Activated T-helper 1 cell treated with Interleukin-2 at 50 U/mL for 16 hours (primary cell): ENCODE results near the gene SDK1.

Experiments
- DNase-seq: peaks from one replicate; pipeline ENCODE4 v3.0.0-alpha.2; 2020; ENCODE audit warnings: low read depth

The SDK1 gene

DNA sequence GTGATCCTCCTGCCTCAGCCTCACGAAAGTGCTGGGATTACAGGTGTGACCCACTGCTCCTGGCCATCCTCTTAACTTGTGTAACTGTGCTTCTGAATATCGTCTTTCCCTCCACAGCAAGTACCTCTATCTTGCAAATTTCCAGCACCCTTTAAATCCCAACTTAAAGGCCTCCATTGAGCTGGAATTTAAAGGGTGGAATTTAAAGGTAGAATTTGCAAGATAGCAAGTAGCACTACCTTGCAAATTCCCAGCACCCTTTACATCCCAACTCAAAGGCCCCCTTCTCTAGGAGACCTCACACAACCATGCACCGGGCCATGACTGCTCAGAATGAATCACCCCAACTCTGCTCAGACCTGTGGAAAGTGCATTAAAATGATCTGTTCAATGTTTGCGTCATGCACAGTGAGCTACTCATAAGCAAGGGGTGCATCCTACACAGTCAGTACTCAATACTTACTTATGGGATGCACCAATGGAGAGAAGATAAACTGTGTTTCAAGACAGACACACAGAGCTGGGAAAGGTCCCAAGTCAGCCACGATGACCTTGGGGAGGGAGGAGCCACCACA, 17.8 kb upstream of the SDK1 start:
- no peak for DNase-seq

DNA sequence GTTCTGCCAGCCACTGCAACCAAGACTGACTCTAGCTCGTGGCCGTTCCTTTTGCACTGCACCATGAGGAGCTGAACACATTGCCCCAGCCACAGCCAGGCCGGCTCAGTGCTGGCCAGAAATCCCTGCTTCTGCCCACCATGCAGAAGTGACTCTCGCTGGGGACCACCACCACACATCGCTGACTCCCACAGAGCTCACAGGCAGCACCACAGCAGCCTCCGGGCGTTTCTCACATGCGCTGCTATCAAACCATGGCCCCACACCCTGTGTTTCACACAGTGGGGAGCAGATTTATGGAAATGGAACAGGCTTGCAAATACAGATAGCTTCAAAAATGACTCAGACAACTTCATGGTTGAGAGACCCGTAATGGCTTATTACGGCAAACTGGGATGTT, 15.4 kb upstream of the SDK1 start:
- no peak for DNase-seq

DNA sequence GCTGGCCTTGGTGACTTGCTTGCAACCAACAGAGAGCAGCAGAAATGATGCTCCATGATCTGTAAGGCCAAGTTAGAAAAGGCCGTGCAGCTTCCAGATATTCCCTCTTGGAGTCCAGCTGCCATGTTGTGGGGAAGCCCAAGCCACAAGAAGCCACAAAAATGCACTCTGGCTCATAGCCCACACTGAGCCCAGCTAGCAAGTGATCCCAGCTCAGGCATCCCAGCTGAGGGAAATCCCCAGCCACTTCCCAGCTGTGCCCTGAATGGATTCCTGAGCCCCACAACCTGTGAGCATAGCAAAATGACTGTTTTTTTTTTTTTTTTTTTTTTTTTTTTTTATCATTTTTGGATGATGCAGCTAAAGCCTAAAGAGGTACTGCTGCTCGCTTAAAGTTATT, 11.1 kb upstream of the SDK1 start:
- DNase-seq: no peak

DNA sequence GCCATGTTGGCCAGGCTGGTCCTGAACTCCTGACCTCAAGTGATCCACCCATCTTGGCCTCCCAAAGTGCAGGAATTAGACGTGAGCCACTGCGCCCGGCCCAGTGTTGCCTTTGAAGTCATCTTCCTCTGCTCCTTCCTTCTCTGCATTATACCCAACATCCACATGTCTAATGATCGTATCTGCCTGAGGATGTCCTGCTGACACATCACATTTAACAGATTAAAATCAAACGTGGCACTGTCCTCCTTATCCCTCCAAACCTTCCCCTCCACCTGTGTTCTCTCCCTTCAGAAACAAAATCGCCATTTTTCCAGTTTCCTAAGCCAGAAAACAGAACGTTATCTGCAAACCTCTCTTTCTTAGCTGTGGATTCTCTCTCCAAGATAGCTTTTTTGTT, 8.4 kb upstream of the SDK1 start:
- DNase-seq: no peak

DNA sequence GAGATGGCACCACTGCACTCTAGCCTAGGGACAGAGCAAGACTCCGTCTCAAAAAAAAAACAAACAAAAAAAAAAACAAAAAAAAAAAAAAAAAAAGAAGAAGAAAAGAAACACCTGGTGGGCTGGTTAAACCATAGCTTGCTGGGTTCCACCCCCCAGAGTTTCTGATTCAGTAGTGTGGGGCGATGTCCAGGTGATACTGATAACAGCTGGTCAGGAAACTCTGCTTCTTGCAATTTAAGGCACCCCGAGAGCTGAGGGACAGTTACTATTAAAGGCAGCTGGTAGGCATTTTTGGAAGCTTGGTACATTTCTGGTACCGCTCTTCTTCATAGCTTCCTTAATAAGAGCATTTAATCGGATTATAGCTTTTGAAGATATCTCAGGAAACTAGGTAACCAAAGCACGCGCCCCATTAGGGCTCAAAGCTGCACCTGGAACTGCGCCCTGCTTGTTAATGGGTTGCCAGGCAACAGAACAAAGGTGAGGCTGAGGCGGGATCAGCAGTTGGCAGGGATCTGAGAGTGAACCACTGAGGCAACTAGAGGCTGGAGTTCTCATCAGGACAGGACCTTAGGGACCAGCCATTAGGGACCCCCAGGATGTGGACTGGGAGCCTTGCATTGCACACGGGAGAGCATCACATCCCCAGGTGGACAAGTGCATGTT, 6.5 kb upstream of the SDK1 start:
- no peak for DNase-seq

DNA sequence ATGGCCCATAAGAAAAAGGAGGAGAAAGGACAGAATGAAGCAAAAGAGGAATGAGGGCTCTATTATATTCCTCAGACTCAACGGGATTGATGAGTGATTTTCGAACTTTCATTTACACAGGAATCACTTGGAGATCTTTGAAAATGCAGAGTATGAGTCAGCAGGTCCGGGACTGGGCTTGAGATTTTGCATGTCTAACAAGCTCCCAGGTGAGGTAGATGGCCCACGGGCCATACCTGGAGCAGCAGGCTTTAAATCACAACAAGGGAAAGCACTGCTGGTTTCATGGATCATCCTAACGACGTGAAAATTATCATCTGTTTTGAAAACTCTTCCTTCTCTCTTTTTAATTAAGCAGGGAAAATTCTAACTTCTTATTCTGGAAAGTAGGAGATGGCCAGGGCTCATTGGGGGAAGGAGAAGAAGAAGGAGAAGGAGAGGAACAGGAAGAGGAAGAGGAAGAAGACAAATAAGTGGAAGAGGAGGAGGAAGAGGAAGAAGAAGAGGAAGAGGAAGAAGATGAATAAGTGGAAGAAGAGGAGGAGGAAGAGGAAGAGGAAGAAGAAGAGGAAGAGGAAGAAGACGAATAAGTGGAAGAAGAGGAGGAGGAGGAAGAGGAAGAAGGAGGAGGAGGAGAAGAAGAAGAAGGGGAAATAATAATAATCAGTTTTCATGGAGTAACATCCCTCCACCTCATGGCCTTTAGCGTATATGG, 3.8 kb upstream of the SDK1 start:
- DNase-seq: no peak

DNA sequence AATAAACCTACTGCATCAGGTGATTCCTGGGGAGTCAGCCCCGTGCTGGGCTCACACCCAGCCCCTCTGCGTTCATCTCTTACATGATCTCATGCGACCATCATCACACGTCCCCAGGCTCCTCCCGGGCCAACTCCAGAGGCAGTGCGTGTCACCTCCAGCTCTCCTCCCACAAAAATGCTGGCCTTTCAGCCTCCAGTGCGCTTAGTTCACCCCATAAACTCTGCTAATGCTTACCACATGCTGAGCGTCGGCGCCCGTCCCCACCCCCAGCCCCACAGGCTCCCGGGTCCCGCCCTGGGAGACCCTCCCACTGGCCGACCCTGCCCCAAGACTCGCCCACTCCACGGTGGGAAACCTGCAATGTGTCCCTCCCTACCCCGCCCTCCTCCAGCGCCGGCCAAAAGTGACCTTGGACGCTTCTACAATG, 816 bp upstream of the SDK1 start:
- DNase-seq: no peak

DNA sequence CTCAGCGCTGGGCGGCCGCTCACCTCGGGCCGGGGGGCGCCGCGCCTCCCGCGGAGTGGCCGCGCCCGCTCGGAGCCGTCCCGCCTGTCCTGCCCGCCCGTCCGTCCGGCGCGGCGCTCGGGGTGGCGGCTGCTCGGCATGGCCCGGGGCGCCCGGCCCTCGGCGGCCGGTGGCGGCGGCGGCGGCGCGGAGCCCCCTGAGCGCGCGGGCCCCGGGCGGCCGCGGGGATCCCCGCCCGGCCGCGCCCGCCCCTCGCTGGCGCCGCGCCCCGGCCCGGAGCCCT, 338 bp downstream of the SDK1 start:
- no peak for DNase-seq

DNA sequence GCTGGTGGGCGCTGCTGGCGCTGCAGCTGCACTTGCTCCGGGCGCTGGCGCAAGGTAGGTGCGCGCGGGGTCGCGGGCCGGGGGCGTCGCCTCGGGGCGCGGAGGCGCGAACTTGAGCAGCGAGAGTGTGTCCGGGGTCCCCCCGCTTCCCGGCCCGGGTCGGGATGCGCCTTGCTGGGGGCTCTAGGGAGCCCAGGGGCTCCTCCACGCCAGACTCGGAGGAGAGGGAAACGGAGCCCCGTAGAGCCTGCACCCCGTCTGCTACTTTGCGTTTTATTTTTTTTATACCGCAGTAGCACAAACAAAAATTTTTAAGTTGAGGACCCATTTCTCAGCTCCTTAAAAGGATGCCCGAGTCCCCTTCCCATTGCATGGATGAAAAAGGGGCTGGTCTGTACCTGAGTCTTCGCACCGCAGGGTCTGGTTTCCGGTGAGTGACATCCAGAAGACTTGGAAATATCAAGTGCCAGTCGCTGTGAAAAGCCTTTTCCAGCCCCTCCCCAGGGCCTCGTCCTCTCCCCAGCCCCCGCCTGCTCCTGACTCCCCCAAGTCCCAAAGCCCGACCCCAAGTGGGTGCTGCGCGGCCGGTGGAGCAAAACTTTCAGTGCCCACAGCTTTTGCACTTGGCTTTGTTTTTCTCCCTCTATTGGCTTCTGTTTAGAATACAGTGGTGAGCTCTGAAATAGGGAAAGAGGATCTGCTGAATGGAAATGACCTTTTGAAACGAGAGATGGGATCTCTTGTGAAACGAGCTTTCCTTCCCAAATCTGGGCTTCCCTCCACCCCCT, 973 bp downstream of the SDK1 start:
- DNase-seq: no peak

DNA sequence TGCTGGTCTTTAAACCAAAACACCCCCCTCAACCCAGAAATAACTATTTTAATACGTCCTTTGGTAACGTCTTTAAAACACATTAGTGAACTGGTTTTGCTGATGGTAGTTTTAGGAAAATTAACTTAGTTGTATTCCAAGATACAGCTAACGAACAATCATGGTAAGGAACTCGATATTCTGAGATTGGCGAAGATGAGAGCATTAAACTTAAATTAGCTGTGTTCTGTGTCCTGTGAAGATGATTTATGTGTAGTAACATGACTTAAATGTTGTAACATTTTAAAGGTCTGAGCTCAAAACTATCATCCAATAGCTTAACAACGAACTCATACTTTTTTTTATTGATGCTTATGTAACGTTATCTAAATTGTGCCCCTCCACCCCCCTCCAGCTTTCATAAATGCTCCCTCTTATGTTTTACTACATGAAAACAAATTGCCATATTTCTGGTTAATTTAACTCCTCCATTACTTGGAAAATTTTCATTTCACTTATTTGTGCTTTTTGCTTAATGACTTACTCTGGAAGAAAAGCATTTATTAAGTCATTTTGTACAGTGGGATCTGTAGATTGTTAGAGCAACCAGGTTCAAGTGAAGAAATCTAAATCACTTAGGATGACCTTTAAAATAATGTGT, 1.7 kb downstream of the SDK1 start:
- no peak for DNase-seq

DNA sequence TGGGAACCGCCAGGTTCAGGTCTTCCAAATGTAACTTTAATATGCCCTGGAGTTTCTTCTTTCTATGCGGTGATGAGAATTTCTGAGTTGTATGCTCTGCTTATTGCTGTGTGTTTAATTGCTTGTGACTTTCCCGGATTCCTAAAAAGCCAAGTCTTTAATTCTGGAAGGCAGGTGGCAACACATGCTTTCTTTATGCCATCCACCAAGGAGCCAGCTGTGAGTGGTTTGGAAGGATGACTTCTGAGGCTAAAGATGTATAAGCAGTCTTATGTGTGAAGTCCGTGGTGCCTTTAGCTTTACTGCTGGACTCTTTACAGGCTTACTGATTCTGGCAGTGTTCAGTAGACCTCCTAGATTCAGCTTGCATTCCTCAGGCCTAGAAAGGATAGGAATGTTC, 3.1 kb downstream of the SDK1 start:
- DNase-seq: no peak

DNA sequence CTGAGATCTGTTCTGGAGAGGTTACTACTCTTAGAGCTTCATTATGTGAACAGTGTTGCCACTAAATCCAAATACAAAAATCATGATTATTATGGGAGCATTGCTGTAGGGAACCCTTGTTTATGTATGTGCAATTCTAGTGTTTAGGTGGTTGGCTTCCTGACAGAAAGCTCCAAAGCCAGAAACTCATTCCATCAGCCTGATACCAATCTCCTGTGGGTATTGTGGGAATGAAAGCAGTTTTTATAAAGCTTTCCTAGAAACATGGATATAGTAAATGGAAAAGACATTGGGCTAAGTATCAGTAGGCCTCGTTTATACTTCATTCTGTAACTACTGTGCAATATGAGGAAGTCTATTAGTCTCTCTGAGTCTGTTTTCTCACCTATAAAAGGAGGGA, 6.4 kb downstream of the SDK1 start:
- DNase-seq: no peak

DNA sequence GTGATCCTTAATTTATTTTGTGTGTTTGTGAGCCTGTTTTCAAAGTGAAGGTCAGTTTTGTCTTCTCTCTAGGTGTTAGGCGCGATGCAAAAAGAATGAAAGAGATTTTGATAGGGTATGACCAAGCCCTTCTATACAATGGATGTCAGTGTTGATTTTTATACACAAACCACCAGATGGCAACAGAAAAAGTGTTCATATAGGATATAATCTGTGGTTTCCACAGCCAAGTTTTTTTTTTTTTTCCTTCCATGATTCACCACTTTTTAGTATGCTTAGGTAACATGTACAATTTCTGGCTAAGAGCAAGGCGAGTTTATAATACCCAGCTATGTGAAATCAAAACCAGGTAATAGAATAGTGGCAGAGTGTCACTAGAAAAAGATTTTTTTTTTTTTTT, 8.1 kb downstream of the SDK1 start:
- no peak for DNase-seq

DNA sequence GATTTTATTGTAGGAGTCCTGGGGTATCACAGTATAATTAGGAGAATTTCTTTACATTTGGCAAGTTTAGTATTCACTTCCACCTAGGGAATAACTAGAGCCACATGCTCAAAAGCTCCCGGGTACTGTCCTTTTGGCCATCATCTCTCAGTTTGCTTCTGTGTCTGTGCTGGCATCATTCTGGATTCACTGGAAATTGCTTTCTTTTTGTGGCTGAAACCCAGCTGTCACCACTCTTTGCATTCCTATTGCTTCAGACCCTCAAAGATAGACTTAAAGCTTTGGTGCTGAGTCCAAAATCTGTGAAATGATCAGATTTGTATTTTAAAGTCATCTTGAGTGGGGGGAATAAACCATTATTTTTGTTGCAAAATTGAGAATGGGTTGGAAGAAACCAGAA, 8.9 kb downstream of the SDK1 start:
- no peak for DNase-seq

DNA sequence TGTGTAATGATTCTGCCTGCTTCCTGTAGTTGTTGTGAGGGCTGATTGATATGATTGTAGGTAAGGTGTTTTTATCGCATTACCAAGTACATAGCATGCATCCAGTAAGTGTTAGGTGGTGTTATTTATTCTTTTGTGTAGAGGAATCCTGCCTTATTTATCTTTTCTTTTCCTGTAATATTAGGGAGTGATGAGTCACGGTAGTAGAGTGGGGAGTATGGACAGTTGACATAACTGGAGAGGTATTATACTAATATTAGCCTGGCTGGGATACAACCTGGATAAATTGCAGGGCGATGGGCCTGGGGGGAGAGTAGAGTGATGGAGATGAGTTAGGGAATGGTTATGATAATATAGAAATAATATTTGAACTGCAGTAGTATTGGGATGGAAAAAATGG, 9.8 kb downstream of the SDK1 start:
- DNase-seq: no peak

DNA sequence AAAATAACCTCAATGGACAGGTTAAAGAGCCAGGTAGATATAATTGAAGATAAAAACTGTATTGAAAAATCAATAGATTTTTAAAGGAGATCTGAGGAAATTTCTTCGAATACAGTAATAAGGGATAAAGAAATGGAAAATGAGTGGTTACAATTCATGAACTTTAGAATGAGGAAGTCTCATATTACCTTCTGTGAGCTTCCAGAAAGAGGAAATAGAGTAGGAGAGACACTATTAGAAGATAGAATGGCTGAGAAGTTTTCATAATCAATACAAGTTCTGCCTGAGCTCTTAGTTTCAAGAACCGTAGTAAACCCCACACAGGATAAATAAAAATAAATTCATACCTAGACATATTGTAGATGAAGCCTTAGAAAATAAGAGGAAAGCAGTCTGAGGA, 11.5 kb downstream of the SDK1 start:
- DNase-seq: no peak

DNA sequence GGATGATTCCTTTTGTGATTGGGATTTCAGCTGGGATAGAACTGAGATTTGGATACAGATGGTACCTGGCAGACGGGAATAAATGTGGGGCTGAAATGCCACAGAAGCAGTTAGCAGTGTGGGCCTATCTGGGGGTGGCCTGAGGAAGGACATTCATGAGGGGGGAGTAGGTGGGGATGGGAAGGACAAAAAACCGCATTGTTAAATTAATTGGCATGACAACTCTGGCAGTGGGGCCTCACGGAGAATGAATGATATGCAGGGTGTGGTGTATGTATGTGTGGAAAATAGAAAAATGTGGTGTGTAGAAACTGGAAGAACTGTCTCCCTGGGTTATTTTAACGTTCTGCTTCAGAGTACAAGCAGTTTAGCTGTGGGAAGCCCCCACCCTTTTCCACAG, 17.8 kb downstream of the SDK1 start:
- DNase-seq: no peak

DNA sequence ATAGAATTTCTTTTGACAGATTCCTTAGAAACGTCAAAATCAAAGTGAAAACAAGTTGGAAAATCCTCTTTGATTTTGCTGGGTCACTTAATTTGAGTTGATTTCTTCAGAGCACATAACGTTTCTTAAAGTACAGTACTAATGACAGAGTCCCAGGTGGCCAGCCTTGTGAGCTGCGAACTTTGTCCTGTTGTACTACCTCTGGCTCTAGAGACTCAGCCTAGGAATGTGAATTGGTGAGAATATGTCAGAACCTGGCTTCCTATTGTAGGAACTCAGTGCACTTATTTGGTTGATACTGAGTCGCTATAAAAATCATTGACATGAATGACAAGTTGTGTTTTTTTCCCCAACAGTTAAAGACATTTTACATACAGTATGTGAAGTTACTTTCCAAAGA, 20.2 kb downstream of the SDK1 start:
- DNase-seq: no peak

DNA sequence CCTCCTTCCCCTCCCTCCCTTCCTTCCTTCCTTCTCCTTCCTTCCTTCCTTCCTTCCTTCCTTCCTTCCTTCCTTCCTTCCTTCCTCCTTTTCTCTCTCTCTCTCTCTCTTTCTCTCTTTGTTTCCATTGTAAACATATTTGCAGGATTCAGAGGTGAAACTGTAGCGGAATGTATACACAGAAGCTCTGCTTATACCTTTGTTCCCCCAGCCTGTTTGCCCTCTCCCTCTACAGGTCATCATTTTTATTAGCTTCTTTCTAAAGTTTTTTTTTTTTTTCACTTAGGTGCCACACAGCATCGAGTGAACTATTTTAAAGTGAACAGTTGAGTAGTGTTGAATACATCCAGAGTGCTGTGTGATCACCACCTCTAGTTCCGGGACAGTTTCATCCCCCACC, 20.7 kb downstream of the SDK1 start:
- DNase-seq: no peak

DNA sequence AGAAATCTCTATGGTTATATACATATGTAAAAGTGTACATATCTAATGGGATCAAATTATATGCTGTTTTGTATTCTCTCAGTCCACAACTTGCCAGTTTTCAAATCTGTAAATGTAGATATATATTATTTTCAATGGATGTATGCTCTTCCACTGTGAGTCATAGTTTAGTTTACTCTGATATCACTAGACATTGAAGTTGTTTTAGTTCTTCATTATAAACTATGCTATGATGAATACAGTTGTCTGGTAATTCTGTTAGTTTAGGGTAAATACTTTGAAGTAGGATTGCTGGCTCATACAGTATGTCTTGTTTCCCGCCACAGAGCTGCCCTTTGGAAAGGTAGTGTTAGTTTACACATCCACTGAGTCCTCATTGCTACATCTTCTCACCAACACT, 25.2 kb downstream of the SDK1 start:
- no peak for DNase-seq

DNA sequence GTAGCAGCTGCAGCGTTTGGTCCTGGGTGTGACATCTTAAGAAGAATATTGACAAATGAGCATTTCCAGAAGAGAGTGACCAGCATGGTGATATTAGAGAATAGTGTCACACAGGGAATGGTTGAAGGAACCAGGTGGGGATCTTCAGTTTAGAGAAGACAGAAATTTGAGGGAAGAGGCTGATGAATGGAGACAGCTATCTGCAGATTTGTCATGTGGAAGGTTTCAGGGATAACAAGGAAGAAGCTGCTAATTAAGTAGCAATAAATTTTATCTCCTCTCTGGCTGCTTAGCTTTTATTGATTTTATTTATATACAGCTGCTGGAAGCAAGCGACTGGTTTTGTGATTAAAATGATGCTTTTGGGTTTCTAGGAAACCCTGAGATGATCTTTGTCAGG, 26.0 kb downstream of the SDK1 start:
- DNase-seq: no peak

DNA sequence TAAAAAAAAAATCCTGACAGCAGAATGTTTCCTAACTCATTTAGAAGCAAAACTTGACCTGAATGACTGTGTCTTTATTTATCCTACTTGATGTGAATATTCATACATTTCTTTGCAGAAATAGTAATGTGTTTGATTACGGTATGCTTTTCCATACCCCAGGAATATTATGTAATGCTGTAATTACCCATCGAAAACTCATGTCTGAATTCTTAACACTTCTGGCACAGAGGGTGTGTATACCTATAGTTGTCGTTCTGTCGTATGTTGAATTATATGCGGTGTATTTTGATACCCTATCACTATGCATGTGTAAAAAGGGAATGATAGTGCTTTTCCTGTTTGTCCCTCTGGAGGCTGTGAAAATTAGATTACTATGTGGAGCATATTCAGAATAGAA, 26.6 kb downstream of the SDK1 start:
- no peak for DNase-seq

DNA sequence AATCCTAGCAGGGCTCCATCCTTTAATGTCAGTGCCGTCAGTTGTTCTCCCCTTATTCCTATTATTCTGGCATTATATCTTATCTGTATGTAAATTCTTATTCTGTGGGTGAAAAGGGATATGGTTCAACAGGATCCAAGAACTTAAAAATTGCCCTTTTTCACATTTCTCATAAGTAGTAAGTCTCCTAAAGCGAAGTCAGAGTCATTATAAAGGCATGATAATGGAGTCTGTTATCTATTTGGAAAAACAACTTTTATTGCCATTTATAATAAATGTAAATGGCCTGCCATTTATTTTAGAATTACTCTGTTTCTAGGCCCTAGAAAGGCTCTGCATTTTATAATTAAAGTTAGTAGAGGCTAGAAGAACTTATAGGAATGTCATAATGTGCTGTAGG, 31.3 kb downstream of the SDK1 start:
- DNase-seq: no peak
